NT2/D1 (cell line): ENCODE results near the gene EHF.

Experiments used
- SUZ12 ChIP-seq: IDR thresholded peaks from 2 replicates; pipeline ENCODE4 v1.6.1; 2011; ENCODE audit not compliant: insufficient read length, insufficient read depth; ENCODE audit errors: extremely low read depth
- YY1 ChIP-seq: IDR thresholded peaks from 2 replicates; pipeline ENCODE4 v1.6.1; 2011; ENCODE audit not compliant: insufficient read length, insufficient read depth
- ZNF274 ChIP-seq: IDR thresholded peaks from 2 replicates; pipeline ENCODE4 v1.6.1; 2011; ENCODE audit warnings: mild to moderate bottlenecking, low read depth, low read length

GRCh38 chr11:34658071-34659015 is 37.5 kb downstream of the EHF start:
- no peak for TF ChIP-seq ZNF274
- TF ChIP-seq YY1, result no peak
- TF ChIP-seq SUZ12, result no peak
